ENCODE data around the gene COPZ1.
"Not testable (repeated sequence)": the region's sequence is repeated elsewhere in the genome, so short reads cannot be mapped to it uniquely, and the experiment has no call there.

Gene COPZ1, protein sequence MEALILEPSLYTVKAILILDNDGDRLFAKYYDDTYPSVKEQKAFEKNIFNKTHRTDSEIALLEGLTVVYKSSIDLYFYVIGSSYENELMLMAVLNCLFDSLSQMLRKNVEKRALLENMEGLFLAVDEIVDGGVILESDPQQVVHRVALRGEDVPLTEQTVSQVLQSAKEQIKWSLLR

DNA sequence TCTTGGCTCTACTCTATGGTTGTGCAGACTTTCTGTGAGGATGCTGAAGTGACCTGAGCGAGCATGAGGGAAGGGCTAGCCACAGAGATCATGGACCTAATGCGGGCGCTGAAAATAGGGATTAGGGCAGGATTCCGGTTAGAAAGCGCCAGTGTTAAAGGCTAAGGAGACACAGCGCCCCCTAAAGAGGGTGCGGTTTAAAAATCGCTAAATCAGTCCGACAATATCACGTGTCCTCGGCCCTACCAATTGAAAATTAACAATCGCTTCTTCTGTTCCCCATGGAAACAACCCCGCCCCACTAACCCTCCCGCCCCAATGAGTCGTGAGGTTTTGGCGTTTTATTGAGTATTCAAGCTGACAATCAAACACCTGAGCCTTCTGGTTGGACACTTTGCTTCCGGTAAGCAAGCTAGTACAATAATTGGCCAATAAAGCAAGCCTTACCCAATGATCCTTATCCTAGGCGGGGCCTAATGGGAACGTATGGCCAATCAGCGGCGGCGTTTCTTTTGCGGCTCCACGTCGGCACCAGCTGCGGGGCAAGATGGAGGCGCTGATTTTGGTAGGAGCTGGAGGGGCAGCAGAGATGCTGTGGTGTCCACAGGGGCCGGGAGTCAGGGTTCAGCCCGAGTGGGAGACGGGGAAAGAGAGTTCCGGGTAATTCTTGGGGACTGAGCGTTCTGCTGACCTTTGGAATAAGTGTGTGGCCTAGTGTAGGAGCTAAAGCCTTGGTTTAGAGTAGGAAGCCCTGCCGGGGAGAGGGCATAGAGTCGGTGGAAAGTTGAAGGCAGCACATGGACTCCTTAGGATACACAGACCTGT lies at the start of gene COPZ1:
Gene COPZ1, plus strand, starts transcription at position 515 of the 825 bp plus-strand sequence. Its CDS starts 33 bp downstream, at position 548.
- DNase-seq (ENCODE audit: low read depth in 2 of 2), result peak; percentile 100

DNA sequence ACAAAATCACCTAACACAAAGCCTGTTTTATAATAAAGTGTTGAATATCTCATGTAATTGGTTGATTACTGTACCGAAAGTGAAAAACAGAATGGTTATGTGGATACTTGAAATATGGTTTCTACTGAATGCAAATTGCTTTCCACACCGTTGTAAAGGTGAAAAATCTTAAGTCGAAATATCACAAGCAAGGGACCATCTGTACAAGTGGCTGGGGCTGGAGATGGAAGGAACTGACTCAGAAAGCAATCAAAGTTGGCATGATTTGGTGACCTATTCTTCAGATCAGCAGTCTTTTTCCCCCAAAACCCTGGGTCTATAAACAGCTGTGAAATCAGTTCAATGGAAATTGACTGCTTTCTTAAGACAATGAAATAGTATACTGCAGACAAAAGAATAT lies 48.6 kb upstream of the COPZ1 start:
- DNase-seq (ENCODE audit: low read depth in 2 of 2), result no peak

DNA sequence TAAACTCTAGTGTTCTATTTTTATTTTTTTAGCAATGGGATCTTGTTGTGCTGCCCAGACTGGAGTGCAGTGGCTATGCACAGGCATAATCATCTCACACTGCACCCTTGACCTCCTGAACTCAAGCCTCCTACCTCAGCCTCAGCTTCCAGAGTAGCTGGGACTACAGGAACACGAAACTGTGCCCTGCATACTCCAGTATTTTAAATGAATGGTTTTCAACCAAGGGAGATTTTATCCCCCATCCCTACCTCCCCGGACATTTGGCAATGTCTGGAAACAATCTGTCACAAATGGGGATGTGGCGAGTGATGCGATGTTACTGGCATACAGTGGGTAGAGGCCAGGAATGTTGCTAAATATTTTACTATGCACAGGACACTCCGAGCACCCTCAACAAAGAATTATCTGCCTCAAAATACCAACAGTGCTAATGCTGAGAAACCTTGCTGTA lies 47.1 kb upstream of the COPZ1 start:
- peak in 1 of 2 experiments; percentile 53 for DNase-seq (ENCODE audit: low read depth in 2 of 2)

DNA sequence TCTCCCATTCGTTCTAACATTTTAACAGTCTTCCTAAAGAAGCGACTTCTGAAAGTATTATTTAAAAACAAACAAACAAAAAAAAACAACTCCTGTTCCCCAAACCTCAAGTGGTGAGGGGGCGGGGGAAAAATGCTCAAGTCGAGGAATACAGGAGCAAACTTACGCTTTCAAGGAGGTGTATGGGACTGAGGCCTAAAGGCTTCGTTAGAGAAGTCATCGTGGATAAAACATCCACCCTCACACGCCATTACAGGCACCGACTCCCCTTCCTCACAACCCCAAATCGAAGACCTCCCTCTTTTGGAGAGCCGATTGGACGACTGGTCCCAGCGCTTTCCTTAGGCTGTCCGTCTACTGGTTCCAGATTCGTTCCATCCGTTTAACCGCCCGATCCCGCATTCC lies 45.7 kb upstream of the COPZ1 start:
- no peak for DNase-seq (ENCODE audit: low read depth in 2 of 2)

DNA sequence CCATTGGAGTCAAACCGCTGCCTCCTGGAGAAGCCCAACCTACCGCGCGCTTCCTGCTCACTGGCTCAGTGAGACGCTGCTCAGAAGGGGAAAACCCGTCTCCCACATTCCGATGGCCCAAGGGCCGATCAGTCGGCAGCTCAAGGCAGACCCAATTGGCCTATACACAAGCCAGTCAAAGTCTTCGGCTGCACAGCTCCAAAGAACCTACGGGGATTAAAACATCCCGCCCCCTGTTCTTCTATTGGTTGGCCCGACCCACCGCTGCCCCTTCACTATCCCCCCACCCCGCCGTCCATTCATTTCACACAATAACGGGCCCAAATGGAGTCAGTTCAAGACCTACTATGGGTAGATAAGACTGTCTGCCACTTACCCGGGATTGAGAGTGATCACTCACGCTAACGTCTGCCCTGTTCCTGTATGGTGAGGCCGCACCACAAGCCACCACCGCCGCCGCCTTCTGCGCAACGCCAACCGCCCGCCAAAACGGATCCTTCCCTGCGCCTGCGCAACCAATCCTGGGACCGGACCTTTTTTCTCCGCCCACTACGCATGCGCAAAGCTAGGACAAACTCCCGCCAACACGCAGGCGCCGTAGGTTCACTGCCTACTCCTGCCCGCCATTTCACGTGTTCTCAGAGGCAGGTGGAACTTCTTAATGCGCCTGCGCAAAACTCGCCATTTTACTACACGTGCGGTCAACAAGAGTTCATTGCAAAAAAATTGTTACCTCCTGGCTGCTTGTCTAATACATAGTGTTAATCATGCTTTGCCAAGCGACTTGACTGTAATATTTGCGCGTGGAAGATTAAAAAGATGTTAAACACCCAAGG lies 45.1 kb upstream of the COPZ1 start, which contains the start of gene CBX5:
Gene CBX5, minus strand, starts transcription at position 491 of the 836 bp plus-strand sequence. CDS start 22,472 bp downstream, outside the sequence.
- DNase-seq (ENCODE audit: low read depth in 2 of 2), result peak; percentile 100

DNA sequence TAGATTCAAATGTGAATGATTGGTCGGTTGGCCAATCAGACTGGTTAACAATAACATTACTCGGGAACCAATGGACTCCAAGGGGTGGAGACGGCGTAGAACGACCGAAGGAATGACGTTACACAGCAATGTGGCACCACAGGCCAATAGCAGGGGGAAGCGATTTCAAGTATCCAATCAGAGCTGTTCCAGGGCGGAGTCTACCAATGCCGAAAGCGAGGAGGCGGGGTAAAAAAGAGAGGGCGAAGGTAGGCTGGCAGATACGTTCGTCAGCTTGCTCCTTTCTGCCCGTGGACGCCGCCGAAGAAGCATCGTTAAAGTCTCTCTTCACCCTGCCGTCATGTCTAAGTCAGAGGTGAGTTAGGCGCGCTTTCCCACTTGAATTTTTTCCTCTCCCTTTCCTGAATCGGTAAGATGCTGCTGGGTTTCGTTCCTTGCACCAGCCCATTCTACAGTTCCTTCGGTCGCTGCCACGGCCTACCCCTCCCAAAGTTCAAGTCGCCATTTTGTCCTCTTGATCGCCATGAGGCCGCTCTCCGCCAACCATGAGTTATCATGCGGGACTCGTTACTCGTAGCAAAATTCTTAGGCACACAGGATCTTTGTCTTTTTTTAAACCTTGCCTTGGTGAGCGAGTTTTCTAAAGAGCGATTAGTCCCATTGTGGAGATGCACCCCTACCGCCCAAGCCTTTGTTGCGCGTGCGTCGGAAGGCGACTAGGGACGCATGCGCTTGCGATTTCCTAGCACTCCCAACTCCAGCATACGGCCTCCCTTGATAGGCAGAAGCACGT lies 44.3 kb upstream of the COPZ1 start, which contains the start of gene HNRNPA1:
Gene HNRNPA1, plus strand, starts transcription at position 259 of the 793 bp plus-strand sequence. Its CDS starts 82 bp downstream, at position 341.
- peak; percentile 100 for DNase-seq (ENCODE audit: low read depth in 2 of 2)

DNA sequence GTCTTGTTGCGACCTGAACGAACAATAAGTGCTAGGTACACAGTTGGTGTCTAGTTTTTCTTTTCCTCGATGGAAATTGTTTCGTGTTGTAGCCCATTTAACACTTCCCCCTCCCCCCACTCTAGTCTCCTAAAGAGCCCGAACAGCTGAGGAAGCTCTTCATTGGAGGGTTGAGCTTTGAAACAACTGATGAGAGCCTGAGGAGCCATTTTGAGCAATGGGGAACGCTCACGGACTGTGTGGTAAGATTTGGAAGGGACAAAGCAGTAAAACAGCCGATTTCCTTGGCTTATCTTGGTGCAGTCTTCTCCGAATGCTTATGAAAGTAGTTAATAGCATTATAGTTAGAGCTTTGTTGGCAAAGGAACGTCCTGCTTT lies 43.7 kb upstream of the COPZ1 start:
- not testable (repeated sequence) for DNase-seq (ENCODE audit: low read depth in 2 of 2)

DNA sequence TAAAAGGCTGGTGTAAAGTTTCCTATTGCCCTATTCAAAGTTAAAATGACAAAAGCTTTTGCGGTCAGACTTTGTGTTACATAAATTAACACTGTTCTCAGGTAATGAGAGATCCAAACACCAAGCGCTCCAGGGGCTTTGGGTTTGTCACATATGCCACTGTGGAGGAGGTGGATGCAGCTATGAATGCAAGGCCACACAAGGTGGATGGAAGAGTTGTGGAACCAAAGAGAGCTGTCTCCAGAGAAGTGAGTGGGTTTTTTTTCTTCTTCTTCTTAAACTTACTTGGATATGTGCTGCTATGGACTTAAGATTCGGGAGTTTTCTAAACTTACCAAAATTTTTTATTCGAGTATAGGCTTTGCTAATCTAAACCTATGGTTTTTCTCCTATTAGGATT lies 43.2 kb upstream of the COPZ1 start:
- DNase-seq (ENCODE audit: low read depth in 2 of 2), result not testable (repeated sequence)

DNA sequence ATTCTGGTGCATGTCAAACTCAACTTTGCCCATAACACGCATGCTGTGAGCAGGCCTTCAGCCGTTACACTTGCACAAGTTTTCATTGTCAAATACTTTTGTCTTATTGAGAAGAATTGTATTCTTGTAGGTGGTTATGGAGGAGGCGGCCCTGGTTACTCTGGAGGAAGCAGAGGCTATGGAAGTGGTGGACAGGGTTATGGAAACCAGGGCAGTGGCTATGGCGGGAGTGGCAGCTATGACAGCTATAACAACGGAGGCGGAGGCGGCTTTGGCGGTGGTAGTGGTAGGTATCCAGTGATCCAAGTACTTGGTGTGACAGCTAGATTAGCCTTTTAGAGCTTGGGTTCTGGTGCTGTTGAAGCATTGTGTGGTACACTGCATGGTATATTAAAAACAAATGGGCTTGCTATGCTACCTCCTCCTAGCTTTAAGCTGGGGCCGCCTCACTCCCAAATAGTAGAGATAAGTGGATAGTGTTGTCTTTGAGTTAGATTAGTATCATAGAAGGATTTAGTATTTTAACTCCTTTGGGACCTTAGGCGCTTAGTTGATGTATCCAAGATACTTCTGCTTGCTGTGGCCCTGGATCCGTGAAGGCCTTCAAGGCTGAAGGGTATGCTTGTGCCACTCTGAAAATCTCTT lies 41.9 kb upstream of the COPZ1 start:
- DNase-seq (ENCODE audit: low read depth in 2 of 2), result no peak

DNA sequence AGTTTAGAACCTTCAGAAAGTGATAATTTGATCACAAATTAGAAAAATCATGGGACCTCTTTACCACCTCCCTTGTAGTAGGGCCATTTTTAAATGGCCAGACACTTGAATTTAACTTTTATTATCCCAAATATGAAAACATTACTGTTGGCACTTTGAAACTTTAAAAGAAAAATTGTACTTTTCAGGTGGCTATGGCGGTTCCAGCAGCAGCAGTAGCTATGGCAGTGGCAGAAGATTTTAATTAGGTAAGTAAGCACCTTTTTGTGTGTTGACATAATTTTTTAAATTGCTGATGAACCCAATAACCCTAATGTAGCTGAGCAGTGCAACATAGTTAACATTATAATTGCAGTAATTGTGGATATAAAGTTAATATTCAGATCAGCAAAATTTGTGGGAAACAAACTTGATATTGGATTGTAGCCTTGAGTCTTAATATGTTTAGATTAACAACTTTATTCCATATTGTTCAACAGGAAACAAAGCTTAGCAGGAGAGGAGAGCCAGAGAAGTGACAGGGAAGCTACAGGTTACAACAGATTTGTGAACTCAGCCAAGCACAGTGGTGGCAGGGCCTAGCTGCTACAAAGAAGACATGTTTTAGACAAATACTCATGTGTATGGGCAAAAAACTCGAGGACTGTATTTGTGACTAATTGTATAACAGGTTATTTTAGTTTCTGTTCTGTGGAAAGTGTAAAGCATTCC lies 40.7 kb upstream of the COPZ1 start:
- not testable (repeated sequence) for DNase-seq (ENCODE audit: low read depth in 2 of 2)

DNA sequence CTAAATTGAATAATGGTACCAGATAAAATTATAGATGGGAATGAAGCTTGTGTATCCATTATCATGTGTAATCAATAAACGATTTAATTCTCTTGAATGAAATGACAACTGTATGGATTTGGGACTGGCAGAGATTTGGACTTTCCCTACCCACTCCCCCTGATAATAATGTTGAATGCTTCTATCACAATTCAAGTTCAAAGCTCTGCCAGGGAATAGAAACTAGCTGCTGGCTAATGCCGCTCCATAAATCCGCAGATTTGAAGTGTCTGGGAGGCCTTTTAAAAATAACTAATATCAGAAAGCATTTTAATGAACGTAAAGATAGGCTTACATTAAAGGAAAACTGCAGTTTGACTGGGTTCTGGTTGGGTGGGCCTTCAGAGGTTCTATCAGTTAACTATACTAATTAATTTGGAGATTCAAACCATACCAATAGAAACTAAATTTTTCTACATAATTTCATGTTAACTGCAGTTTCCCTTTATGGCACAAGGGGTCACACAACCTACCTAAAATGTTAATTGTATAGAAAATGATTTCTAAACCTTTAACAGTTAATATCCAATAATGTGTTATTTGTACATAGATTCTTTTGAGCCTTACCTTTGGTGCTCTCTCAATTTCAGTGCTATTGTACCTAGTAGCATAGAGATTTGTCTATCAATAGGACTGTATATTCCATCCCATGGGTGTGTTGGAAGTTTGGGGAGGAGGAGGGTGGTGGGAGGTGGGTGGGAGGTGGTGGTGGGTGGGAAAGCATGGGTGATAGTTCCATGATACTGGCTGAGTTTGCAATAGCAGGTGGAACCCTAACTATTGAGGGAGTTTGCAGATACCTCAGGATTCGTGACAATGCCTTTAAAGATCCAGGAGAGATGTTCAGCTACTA lies 39.5 kb upstream of the COPZ1 start:
- DNase-seq (ENCODE audit: low read depth in 2 of 2), result no peak

DNA sequence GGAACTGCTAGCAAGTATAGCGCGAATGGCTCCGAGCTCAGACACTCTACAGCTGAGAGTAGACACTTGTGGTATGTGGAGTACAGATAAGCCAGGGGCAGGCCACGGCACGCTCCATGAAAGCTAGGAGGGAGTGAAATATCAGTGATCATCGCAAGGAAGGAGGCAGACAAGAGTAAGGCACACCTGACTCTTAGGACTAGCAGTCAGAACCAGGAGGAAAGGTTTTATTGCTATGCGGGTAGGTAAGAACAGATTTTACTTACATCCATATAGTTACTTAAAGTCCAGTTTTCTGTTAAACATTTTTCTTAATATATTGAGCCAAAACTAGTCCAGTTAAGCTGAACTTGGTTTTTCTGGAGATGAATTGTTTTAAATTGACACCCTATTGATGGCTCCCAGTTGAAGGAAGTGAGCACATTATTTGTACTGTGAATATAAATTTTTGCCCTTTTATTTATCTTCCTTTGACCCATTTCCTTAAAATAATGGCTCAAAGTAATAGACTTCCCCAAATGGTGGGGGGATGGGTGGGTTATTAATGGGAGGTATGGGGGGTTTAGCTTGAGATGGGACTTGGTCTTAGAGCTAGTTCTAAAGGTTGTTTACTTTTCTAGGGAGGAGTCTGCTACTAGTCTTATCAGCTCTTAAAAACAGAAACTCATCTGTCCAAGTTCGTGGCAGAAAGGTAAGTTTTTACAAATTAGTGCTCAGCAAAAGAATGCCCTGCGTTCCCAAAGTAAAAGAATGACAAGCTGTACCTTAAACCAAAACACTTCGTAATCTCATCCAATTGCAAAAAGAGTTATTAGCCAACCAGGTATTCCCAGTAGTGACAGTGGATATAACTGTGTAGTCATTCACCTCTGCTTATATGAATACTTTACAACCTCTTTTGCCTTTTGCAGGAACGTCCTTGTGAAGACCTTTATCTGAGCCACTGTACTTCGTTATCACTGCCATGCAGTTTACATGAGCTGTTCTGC lies 38.6 kb upstream of the COPZ1 start:
- DNase-seq (ENCODE audit: low read depth in 2 of 2), result no peak

DNA sequence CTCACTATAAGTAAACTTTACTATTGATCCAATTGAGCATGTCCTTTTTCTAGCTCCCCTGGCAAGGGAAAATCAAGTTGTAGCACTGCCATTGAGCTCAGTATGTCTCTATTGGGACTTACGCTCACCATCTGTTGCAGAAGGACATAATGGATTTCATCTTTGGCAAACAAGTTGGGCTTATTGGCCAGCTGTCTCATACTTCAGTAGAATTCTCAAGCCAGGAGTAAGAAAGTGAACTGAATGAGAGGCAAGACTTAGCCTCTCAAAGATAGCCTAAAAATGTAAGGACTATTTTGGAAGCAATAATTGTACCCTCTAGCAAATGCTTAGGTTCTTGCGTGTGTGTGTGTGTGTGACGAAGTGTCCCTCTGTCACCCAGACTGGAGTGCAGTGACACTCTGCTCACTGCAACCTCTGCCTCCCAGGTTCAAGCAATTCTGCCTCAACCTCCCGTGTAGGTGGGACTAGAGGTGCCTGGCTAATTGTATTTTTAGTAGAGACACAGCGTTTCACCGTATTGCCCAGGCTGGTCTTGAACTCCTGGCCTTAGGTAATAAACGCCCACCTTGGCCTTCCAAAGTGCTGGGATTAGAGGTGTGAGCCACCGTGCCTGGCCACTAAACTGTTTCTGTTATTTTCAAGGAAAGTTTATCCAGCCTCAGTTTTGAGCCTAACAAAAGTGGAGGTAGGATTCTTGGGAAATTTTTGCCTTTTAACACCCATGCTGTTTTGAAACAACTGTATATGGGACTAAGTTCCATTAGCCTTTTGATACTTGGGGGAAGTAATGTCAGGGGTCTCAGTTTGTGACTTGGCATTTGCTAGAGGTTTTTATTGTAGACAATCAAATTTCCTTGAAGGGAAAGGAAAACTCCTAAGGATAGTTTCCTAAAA lies 37.4 kb upstream of the COPZ1 start:
- DNase-seq (ENCODE audit: low read depth in 2 of 2), result no peak

DNA sequence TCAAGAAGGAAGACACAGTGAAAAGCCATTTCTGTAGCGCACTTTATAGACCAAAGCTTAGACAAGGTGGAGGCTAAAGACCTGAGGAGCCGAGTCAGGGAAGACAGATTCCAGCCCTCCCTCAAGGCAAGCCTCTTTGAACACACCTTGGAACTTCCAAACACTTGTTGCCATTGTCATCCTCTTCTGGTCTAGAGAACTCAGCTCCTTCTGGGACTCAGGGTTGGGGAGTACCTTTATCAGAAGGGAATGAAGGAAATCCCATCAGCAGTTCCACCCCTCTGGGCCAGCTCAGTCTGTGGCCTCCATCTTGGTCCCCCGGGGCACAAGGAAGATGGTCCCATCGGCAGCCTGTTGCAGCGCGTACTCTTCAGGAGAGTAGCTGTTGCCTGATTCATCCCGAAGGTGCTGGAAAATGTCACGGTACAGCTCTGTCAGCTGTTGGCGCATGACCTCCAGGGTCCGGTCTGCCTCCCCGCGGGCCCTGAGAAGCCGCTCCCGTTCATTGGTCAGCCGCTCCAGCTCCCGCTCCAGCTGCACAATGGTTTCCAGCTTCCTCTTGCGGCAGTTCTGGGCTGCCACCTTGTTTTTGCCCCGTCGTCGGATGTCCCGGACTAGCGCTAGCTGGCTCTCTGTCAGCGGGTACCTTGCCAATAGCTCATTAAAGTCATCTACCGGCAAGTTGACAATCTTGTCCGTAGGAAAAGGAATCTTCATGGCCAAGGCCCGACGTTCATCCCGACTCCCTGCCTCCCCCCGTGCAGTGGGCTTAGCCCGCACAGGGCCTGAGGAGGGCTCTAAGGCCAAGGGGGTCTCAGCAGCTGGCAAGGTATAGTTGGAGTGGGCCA lies 32.6 kb upstream of the COPZ1 start:
- DNase-seq (ENCODE audit: low read depth in 2 of 2), result no peak

DNA sequence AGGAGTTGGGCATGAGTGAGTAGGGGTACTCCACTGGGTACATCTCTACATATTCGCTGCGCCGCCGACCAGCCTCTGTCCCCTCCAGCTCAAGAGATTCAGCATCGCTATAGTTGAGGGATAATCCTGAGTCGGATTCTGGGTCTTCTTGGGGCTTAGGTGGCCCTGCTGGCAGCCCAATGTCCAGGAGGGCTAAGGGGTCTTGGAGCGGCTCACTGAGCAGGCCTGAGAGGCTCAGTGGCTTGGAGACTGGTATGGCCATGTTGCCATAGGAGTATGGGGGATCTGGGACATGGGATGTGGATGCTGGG lies 32.0 kb upstream of the COPZ1 start:
- no peak for DNase-seq (ENCODE audit: low read depth in 2 of 2)

All from fibroblast of skin of left biceps (primary cell).